ENCODE data around the gene RERE.

- TF ChIP-seq CTCF (conservative IDR thresholded peaks at IDR 0.05; ENCODE audit: low read length) (no peak), EZH2phosphoT487 (IDR thresholded peaks at IDR 0.05; ENCODE audit: borderline replicate concordance, low read depth, low read length) (no peak)
Measured at GRCh38 chr1:8646996-8647395, 170.4 kb downstream of the RERE start.

All from OCI-LY7 (cell line).